SH-SY5Y (cell line): ENCODE data around the gene KRT79.

ENCODE experiments used
- GATA2 ChIP-seq: IDR thresholded peaks from 2 replicates; pipeline ENCODE4 v1.6.1; 2011; ENCODE audit warnings: mild to moderate bottlenecking, low read depth, low read length
- GATA3 ChIP-seq: IDR thresholded peaks from 2 replicates; pipeline ENCODE4 v1.6.1; 2011; ENCODE audit warnings: low read depth, mild to moderate bottlenecking, low read length, moderate library complexity

GRCh38 chr12:52805000-52805399 is 29.1 kb downstream of the KRT79 start:
- TF ChIP-seq GATA2 = no peak
- no peak for TF ChIP-seq GATA3
